K562 (cell line): Measurements from ENCODE around the gene FAM53B. TPM values are rescaled to one million over a fixed set of nuclear protein-coding genes. Genes with fewer than 3 reads are reported as not detected.
A peak's percentile ranks its signal among the peaks of the same experiment; 100 is the strongest.

Experiments
- ATAC-seq: fragments of 200-7000 bp; cut with Tn5 transposase; 3 replicates; pipeline ENCODE4 v1.9.1; 2020; ENCODE audit warnings: moderate library complexity
- BruUV-seq: library from RNA; stranded (reverse); fragments of 400-500 nt; replicated peaks from 2 replicates; lab custom pipeline; 2021; lab: Mats Ljungman, UMichigan
- CTCF ChIA-PET: fragments of 300-600 bp; formaldehyde crosslinking; extraction: SDS; loops from one replicate; lab custom pipeline; 2021; ENCODE audit warnings: low intra/inter-chr PET ratio; lab: Yijun Ruan, JAX
- POLR2A ChIA-PET: fragments of 300-600, 350-650 bp; sonication (Branson Sonifier 250); formaldehyde crosslinking; extraction: SDS; loops from one replicate; lab custom pipeline; 2021; ENCODE audit warnings: antibody characterized with exemption, inconsistent platforms; lab: Yijun Ruan, JAX
- DNase-seq, 4 experiments: peaks; one replicate each; pipeline versions ENCODE4 v3.0.0 to v3.0.0-alpha.2; 2011 to 2018; ENCODE audit warnings: low spot score in 3 of 4, mixed read lengths in 3 of 4; ENCODE audit errors: extremely low read depth in 1 of 4
- FAIRE-seq: peaks from 2 replicates; lab custom pipeline; 2011; peaks lifted over from hg19 to GRCh38; lab: Jason Lieb, UNC
- H2AFZ ChIP-seq: 2 replicates; pipeline ENCODE4 v1.6.0; 2011; ENCODE audit warnings: low read depth, low read length, control low read depth, inconsistent platforms
- H3K27ac ChIP-seq: fragments of 200-600 bp; 3 replicates; pipeline ENCODE4 v1.8.0; 2011; ENCODE audit warnings: low read depth, mild to moderate bottlenecking, control low read depth, inconsistent platforms, low read length, moderate library complexity, mixed read lengths; ENCODE audit errors: extremely low read depth
- H3K27me3 ChIP-seq, 2 experiments: fragments of 300-600 bp in 1 of 2; 2 replicates in 1 of 2; 3 replicates in 1 of 2; pipeline versions ENCODE4 v1.6.0 to v1.8.0; 2011; ENCODE audit warnings: inconsistent platforms in 2 of 2, low read length in 2 of 2, mild to moderate bottlenecking in 1 of 2, mixed read lengths in 1 of 2, moderate library complexity in 1 of 2; ENCODE audit not compliant: control insufficient read depth in 2 of 2, insufficient read depth in 2 of 2
- H3K36me3 ChIP-seq: fragments of 300-600 bp; 3 replicates; pipeline ENCODE4 v1.8.0; 2011; ENCODE audit warnings: mild to moderate bottlenecking, low read length, inconsistent platforms; ENCODE audit not compliant: control insufficient read depth, insufficient read depth
- H3K4me1 ChIP-seq, 2 experiments: fragments of 200-600 bp in 1 of 2; replicated peaks in 1 of 2; 2 replicates in 1 of 2; 3 replicates in 1 of 2; pipeline versions ENCODE4 v1.5.1 to v1.8.0; 2011; ENCODE audit warnings: inconsistent platforms in 2 of 2, low read length in 2 of 2, mild to moderate bottlenecking in 1 of 2, mixed read lengths in 1 of 2, moderate library complexity in 1 of 2; ENCODE audit not compliant: control insufficient read depth in 2 of 2, insufficient read depth in 2 of 2
- H3K4me2 ChIP-seq: 2 replicates; pipeline ENCODE4 v1.6.1; 2011; ENCODE audit warnings: low read length, control low read depth, inconsistent platforms, mixed read lengths; ENCODE audit not compliant: insufficient read depth
- H3K4me3 ChIP-seq: fragments of 200-600 bp; sonication (generic), shearing (Covaris generic); 2 replicates; pipeline ENCODE4 v1.5.1; 2016; ENCODE audit warnings: control low read depth, inconsistent platforms
- H3K79me2 ChIP-seq: fragments of 200-600 bp; 3 replicates; pipeline ENCODE4 v1.8.0; 2011; ENCODE audit warnings: low read length, inconsistent platforms; ENCODE audit not compliant: control insufficient read depth, insufficient read depth
- H3K9ac ChIP-seq, 2 experiments: 2 replicates each; pipeline versions ENCODE4 v1.6.0 to v1.6.1; 2011; ENCODE audit warnings: low read depth in 2 of 2, low read length in 2 of 2, control low read depth in 1 of 2, inconsistent platforms in 1 of 2, mild to moderate bottlenecking in 1 of 2, mixed read lengths in 1 of 2; ENCODE audit not compliant: insufficient read depth in 1 of 2
- H3K9me1 ChIP-seq: one replicate; pipeline ENCODE4 v1.6.0; 2011; ENCODE audit warnings: inconsistent platforms, mild to moderate bottlenecking, low read length, moderate library complexity; ENCODE audit not compliant: control insufficient read depth, insufficient read depth
- H3K9me3 ChIP-seq: replicated peaks from 2 replicates; pipeline ENCODE4 v1.5.1; 2011; ENCODE audit warnings: low read depth, low read length, inconsistent platforms; ENCODE audit not compliant: control insufficient read depth, insufficient read depth
- H4K20me1 ChIP-seq: replicated peaks from 2 replicates; pipeline ENCODE4 v1.6.1; 2011; ENCODE audit warnings: low read length, inconsistent platforms, mixed read lengths; ENCODE audit not compliant: control insufficient read depth, insufficient read depth
- DDX20 ChIP-seq: fragments of 450-650 bp; IDR thresholded peaks from 2 replicates; pipeline ENCODE4 v1.6.1; 2016; ENCODE audit warnings: missing genetic modification characterization, low read depth, mild to moderate bottlenecking, missing compliant biosample characterization, moderate library complexity
- DIDO1 ChIP-seq: fragments of 450-650 bp; IDR thresholded peaks from 2 replicates; pipeline ENCODE4 v1.6.1; 2016; ENCODE audit warnings: low read depth, missing biosample characterization, missing genetic modification characterization
- HMG20A ChIP-seq: fragments of 450-650 bp; formaldehyde crosslinking; conservative IDR thresholded peaks from 2 replicates; pipeline ENCODE4 v1.4.0; 2020; ENCODE audit warnings: mild to moderate bottlenecking, mixed read lengths
- KHSRP ChIP-seq: fragments of 450-650 bp; IDR thresholded peaks from 2 replicates; pipeline ENCODE4 v1.6.1; 2017
- KLF6 ChIP-seq: fragments of 250-450 bp; sonication (Bioruptor Pico); IDR thresholded peaks from 2 replicates; pipeline ENCODE4 v1.4.0; 2020; ENCODE audit warnings: mild to moderate bottlenecking, moderate library complexity, borderline replicate concordance
- NFIC ChIP-seq: fragments of 450-650 bp; IDR thresholded peaks from 2 replicates; pipeline ENCODE4 v1.6.1; 2017; ENCODE audit warnings: mild to moderate bottlenecking, inconsistent platforms
- RAD51 ChIP-seq: fragments of 450-650 bp; IDR thresholded peaks from 2 replicates; pipeline ENCODE4 v1.7.1; 2016; ENCODE audit warnings: low read depth, mild to moderate bottlenecking, borderline replicate concordance
- RFX7 ChIP-seq: fragments of 250-450 bp; sonication (Bioruptor Pico); IDR thresholded peaks from 2 replicates; pipeline ENCODE4 v1.5.1; 2021; ENCODE audit warnings: mild to moderate bottlenecking
- SMAD4 ChIP-seq: fragments of 250-450 bp; sonication (Bioruptor Pico); conservative IDR thresholded peaks from 2 replicates; pipeline ENCODE4 v1.8.0; 2021; ENCODE audit warnings: inconsistent platforms, mild to moderate bottlenecking, moderate library complexity
- TCFL5 ChIP-seq: fragments of 250-450 bp; sonication (Bioruptor Pico); conservative IDR thresholded peaks from 2 replicates; pipeline ENCODE4 v1.6.1; 2021; ENCODE audit warnings: mild to moderate bottlenecking, moderate library complexity, matching md5 sums
- TEAD4 ChIP-seq, 2 experiments: sonication (generic) in 1 of 2; formaldehyde crosslinking in 1 of 2; IDR thresholded peaks; 2 replicates each; pipeline versions ENCODE4 v1.6.1 to v1.8.0; 2012 to 2022; ENCODE audit warnings: borderline replicate concordance in 1 of 2, inconsistent platforms in 1 of 2, low read length in 1 of 2, mild to moderate bottlenecking in 1 of 2, missing genetic modification reagents in 1 of 2
- ZNF668 ChIP-seq: fragments of 250-450 bp; sonication (Bioruptor Pico); IDR thresholded peaks from 2 replicates; pipeline ENCODE4 v1.8.0; 2022; ENCODE audit warnings: mild to moderate bottlenecking, inconsistent platforms
- ZNF830 ChIP-seq: fragments of 250-450 bp; sonication (Bioruptor Pico); IDR thresholded peaks from 2 replicates; pipeline ENCODE4 v1.5.0; 2021; ENCODE audit warnings: mild to moderate bottlenecking
- ZSCAN32 ChIP-seq: fragments of 450-650 bp; formaldehyde crosslinking; IDR thresholded peaks from 2 replicates; pipeline ENCODE4 v1.4.0; 2020; ENCODE audit warnings: mild to moderate bottlenecking, moderate library complexity
- WGBS: fragments of 100-300 bp; shearing (Covaris generic); methylation state at CpG from one replicate; pipeline ENCODE4 v1.1.6; 2016; ENCODE audit warnings: low coverage, mixed read lengths; ENCODE audit not compliant: insufficient coverage; ENCODE audit errors: missing lambda C conversion rate; 5-methylcytosine and 5-hydroxymethylcytosine counted together
- in situ Hi-C: fragments of 300-500 bp; cut with MboI; formaldehyde crosslinking; loops from 4 replicates; pipeline ENCODE4 v1.15.0; 2018; ENCODE audit warnings: inconsistent platforms, mixed read lengths
- intact Hi-C: fragments of 100-400 bp; cut with micrococcal nuclease; formaldehyde crosslinking; loops from 2 replicates; pipeline ENCODE4 v1.14.2; 2022
- polyA plus RNA-seq, 8 experiments: library from polyadenylated mRNA; depleted of rRNA in 4 of 8; stranded (reverse) in 5 of 8; unstranded in 3 of 8; fragments of >200 nt; fragmentation: Nextera tagmentation in 2 of 8; fragmentation: Illumina TruSeq in 1 of 8; extraction: Ambion mirVana in 2 of 8; extraction: Trizol in 1 of 8; gene quantifications; 2 replicates each; pipeline versions ENCODE4 v1.2.1 to v1.2.3, GENCODE V29; 2011 to 2014; ENCODE audit warnings: inconsistent platforms in 1 of 8, missing spikeins in 1 of 8
- total RNA-seq, 7 experiments: library from RNA; depleted of rRNA in 6 of 7; stranded (reverse); fragments of >200 nt in 6 of 7; fragmentation: Illumina TruSeq in 2 of 7; extraction: Trizol in 2 of 7; gene quantifications; 2 replicates each; pipeline versions ENCODE4 v1.2.1 to v1.2.3, GENCODE V29; 2011 to 2021; ENCODE audit warnings: low replicate concordance in 1 of 7
- TF ChIP-seq, protein P1 (sequence below): sonication (generic); formaldehyde crosslinking; IDR thresholded peaks from 2 replicates; pipeline ENCODE4 v1.8.1; 2022; ENCODE audit warnings: missing genetic modification reagents

Gene FAM53B
- total and polyA plus RNA-seq, 9 of the 15 experiments (the other 6 are each of a cell fraction or from before 2014, with no cell fraction given): 0.03 to 16.5 (median 5.0) TPM

DNA sequence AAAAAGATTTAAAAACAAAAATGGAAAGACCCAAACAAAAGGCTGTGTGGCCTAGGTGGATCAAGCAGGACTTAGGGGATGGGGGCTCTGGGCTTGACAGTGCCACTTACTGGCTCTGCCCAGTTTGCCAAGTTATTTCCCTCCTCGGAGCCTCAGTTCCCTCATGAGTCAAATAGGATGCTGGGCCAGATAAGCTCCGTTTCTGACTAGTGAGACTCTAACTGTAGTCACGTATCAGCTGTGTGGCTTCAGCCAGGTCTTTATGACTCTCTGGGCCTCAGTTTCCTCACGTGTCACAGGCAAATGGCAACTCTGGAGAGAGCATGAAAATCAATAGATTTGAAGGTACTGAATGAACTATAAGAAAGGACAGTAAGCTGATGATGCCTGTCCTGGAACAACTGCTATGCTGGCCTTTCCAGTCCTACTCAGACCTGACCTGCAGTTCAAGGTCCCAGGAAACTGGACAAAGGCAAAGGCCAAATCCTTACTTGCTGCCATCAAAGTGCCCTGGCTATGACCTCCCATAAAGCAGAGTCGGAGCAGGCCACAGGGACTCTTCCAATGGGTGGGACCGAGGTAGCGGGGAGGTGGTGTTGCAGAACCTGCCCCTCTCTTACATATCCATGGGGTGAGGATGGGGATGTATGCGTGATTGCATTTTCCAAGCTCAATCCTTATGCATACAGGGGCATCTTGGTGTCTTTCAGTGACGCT, 27.0 kb downstream of the FAM53B start:
- BruUV-seq: no TSS peak
- peaks cover 45% of the 10 kb centered on the region for H3K79me2 ChIP-seq
- peak overlapping the region; percentile 75 for H3K4me2 ChIP-seq
- H3K27me3 ChIP-seq: no peaks in the 10 kb centered on the region
- 63% methylated on average over 9 of the region's 9 CpGs for WGBS
- intact Hi-C loops: loop anchor here (2.0 kb wide), 1 partner anchor 128 kb away; no protein-coding TSS in a partner anchor
- no peak for TF ChIP-seq RAD51
- no peak for TF ChIP-seq NFIC
- no peak for TF ChIP-seq DDX20 (tag)
- TF ChIP-seq KHSRP: no peak
- no peak for TF ChIP-seq DIDO1 (tag)
- TF ChIP-seq RFX7: no peak
- TF ChIP-seq ZNF668 (CRISPR knock-in tag): no peak
- no peak for TF ChIP-seq SMAD4 (CRISPR knock-in tag)
- no peak for TF ChIP-seq ZNF830 (CRISPR knock-in tag)
- no peak for TF ChIP-seq ZSCAN32
- TF ChIP-seq, protein P1, sequence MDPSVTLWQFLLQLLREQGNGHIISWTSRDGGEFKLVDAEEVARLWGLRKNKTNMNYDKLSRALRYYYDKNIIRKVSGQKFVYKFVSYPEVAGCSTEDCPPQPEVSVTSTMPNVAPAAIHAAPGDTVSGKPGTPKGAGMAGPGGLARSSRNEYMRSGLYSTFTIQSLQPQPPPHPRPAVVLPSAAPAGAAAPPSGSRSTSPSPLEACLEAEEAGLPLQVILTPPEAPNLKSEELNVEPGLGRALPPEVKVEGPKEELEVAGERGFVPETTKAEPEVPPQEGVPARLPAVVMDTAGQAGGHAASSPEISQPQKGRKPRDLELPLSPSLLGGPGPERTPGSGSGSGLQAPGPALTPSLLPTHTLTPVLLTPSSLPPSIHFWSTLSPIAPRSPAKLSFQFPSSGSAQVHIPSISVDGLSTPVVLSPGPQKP: no peak
- no peak for TF ChIP-seq HMG20A
- no peak for TF ChIP-seq KLF6 (CRISPR knock-in tag)
- TF ChIP-seq TCFL5 (CRISPR knock-in tag): no peak
- no peak for TF ChIP-seq TEAD4 (IDR thresholded peaks at IDR 0.05; ENCODE audit: low read length)
- no peak for TF ChIP-seq TEAD4 (CRISPR knock-in tag; IDR thresholded peaks at IDR 0.05; ENCODE audit: borderline replicate concordance)
- H3K9ac ChIP-seq: peak overlapping the region in 1 of 2 experiments; percentile 24; a peak in 1 of 4 replicates
- DNase-seq (no peak), FAIRE-seq (no peak), ATAC-seq (peak; percentile 3; the same call in 1 of the 3 replicates)
- in situ Hi-C loops: no loop called here
- H3K4me3 ChIP-seq: no peak overlapping the region
- H3K4me1 ChIP-seq: peaks cover 32 to 35% of the 10 kb centered on the region in 2 experiments
- H3K36me3 ChIP-seq: peaks cover 19% of the 10 kb centered on the region; the same call in 2 of the 3 replicates
- no peaks in the 10 kb centered on the region for H3K9me1 ChIP-seq
- no peaks in the 10 kb centered on the region for H3K9me3 ChIP-seq
- H2AFZ ChIP-seq: no peak overlapping the region
- peaks cover 9% of the 10 kb centered on the region; the same call in 1 of the 2 replicates for H4K20me1 ChIP-seq
- ChIA-PET CTCF (no interaction called here), POLR2A (interaction anchor here (0.5 to 3.1 kb wide), 16 partner anchors 8 to 139 kb away, joined by 3 to 14 read pairs (median 4); no protein-coding TSS in a partner anchor)
- peak overlapping the region; percentile 83; the same call in 1 of the 3 replicates for H3K27ac ChIP-seq
